MV-4-11 (cell line): Measurements from ENCODE around the gene BEGAIN.
"Not testable (repeated sequence)": the region's sequence is repeated elsewhere in the genome, so short reads cannot be mapped to it uniquely, and the experiment has no call there.

Experiments
- DNase-seq: peaks from one replicate; lab custom pipeline; 2025; lab: John Stamatoyannopoulos, UW

The BEGAIN gene

DNA sequence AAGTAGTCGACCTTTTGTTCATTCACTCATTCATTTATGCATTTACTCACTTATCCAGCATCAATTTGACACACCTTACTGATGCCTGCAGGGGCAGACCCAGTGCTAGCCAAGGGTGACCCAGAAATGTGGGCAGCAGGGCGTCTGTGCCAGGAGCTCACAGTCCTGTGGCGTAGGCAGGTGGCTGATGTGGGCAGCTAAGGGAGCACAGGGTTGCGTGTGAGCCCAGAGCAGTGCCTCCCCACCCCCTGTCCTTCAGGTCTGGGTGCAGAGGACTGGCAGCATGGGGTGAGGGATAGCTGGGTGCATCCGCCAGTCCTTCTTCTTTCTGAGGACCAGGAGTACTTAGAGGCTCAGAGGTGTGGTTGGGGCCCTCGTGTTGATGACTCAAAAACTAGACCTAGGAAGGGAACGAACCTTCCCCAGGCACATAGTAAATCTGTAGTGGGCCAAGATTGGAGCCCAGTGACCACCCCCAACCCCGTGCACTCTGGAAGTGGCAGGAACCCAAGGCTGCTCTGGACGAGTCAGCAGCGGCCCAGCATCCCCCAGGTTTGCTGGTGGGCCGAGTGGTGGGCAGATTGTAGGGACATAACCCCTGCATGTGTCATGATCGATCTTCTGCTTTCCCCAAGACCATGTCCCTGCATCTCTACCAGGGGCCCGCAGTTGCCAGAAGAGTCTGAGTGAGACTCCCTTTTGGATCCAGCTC is 63.9 kb downstream of the BEGAIN start:
- no peak for DNase-seq

DNA sequence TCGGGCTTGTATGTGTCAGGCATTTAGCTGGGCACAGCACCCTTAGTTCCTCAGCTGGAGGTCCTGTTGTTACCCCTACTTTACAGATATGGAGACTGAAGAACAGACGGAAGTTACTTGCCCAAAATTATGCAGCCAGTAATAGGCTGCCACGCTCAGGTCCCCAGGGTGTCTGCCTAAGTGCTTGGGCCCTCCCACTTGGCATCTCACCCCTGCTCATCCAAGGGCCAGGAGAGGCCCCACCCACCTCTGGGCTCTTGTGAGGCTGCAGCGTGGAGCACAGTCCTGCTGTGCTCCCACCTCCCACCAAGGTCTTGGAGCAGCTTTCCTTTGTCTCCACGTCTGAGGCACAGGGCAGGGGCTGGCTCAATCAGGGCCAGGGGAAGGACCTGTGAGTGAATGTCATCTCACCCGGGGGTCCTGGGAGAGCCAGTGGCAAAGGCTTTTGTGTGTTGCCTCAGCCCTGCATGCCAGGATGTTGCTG is 64.6 kb downstream of the BEGAIN start:
- DNase-seq: no peak

DNA sequence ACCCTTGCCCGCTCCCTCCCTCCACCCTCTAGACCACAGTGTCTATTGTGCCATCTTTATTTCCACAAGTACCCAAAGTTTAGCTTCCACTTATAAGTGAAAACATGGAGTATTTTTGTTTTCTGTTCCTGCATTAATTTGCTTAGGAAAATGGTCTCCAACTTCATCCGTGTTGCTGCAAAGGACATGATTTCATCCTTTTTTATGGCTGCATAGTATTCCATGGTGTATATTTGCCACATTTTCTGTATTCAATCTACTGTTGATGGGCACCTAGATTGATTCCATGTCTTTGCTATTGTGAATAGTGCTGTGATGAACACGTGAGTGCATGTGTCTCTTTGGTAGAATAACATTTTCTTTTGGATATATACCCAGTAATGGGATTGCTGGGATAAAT is 81.2 kb downstream of the BEGAIN start:
- DNase-seq: not testable (repeated sequence)

DNA sequence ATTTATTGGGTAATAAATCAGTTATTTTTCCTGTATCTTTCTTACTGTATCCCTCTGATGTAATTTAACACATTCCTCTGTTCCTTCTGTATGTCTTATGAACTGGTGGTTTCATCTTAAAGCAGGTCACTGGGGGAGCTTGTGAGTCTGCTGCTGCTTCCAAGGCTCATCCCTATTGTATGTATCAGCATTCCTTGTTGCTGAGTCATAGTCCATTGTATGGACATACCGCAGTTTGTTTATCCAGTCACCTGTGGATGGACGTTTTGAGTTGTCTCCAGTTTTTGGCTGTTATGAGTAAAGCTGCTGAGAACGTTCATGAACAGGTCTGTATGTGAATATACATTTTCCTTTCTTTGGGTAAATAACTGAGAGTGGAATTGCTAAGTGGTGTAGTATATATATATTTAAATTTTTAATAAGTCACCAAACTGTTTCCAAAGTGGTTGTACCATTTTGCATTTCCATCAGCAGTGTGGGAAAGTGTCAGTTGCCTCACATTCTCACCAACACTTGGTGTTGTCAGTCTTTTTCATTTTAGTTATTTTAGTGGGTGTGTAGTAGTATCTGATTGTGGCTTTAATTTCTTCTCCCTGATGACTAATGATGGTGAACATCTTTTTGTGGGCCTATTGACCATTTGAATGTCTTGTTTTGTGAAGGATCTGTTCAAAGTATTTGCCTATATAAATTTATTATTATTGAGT is 82.7 kb downstream of the BEGAIN start:
- DNase-seq: no peak

DNA sequence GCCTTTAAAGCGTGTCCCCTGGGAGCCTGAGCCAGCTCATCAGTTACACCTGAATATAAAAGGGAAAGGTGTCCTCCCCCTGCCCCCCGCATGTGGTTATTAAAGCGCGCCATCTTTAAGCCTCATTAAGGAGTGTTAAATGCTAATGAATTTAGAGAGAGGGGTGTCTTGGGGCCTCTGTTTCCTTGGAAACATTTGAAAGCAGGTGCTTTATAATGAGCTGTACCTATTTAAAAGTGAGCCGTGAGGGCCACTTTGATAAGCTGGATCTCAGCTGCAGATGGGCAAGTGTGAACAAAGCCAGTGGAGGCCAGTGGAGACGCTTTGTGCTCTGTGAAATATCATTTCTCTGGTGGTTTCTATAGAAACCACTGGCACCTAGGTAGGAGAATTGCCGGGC is 84.0 kb downstream of the BEGAIN start:
- DNase-seq: no peak

DNA sequence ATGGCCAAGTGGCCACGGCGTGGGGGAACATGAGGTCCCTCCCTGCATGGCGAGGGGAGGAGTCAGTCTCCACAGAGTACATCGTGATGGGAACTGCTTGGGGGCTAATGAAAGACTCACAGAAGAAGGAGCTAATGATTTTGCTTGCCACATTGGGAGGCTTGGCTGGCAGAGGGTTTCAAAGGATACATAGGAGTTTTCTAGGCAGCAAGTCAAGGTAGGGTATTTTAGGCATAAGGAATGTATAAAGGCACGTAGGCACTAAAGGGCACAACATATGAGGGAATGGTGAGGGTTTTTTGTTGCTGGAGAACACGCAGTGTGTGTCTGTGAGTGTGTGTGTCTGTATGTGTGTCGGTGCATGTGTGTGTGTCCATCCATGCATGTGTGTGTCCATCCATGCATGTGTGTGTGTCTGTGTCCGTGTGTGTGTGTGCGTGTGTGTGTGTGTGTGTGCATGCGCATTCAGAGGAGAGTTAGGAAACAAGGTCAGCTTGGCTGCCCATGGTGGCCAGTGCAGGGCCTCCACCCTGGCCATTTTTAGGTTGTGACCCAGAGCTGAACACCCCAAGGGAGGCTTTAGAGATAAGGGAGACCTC is 84.5 kb downstream of the BEGAIN start:
- DNase-seq: no peak

DNA sequence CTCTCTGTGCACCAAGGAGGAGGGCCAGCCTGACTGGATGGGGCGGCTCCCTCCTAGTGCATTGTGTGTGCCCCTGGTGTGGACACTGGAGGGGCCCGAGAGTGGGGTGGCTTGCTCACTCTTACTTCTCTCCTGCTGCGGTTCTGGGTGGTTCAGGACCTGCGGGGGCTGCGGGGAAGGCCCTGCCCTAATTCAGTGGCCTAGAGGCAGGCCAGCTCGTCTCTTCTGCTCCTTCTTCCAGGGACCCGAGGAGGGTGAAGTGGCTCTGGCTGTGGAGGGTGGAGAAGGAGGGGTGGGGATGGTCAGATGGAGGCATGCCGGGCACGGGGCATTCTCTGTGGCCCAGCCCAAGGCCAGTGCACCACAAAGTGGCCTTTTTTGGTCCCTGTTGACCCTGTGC is 87.1 kb downstream of the BEGAIN start:
- no peak for DNase-seq

DNA sequence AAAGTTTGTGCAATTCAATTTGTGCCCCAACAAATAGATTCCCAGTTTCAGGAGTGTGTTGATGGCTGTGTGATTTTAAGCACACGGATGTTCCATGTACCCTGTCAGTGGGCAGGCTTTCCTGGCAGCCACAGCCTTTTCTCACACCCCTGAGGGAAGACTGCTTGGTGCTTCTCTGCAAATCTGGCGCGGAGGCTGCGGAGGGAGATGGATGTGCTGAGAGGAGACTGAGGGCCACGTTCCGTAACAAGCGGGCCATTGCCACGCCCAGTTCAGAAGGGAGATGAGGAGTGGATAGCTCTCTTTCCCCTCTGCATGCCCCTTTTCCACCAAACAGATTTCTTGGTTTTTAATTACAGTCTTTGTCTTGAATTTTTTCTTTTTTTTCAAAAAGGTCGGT is 89.1 kb downstream of the BEGAIN start:
- DNase-seq: no peak

DNA sequence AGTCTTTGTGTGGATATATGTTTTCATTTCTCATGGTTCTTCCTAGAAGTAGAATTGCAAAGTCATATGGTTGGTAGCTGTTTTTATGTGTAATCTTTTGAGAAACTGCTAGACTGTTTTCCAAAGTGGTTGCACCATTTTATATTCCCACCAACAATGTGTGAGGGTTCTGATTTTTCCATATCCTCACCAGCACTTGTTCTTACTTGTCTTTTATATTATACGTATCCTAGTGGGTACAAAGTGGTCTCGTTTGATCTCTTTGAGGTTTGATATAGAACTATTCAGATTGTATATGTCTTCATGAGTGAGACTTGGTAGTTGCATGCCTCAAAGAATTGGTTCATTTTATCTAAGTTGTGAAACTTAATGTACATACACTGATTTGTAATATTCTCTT is 91.3 kb downstream of the BEGAIN start:
- no peak for DNase-seq

DNA sequence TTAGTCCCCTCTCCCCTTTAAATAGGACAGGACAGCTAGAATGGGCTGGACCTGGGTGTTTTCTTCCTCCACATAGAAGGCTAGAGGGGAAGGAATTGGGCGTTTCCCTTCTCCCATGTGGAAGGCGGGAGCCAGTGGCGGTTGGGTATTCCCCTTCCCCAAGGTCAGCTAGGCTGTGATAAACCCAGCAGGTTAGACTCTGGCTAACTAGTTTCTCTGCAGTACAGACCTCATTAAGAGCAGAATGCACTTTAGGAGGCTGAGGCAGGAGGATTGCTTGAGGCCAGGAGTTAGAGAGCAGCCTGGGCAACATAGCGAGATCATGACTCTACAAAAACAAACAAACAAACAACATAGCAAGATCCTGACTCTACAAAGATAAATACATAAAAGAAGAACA is 92.6 kb downstream of the BEGAIN start:
- no peak for DNase-seq

DNA sequence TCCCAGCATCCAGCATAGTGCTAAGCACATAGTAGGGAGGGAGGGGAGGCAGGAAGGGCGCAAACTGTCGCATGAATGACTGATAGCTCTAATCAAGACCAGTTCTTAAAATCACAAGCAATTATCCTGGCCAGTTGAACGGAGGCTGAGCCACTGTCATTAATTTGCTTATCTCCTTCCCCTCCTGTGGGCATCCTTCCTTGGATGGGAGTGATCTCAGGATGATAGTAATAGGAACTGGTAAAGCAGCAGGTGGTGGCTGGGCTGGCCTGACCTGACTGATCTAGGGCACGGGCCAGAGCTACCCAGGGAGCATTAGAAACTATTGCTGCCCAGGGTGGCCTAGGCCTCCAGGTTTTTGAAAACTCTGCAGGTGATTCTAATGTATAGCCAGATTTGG is 97.0 kb downstream of the BEGAIN start:
- no peak for DNase-seq

DNA sequence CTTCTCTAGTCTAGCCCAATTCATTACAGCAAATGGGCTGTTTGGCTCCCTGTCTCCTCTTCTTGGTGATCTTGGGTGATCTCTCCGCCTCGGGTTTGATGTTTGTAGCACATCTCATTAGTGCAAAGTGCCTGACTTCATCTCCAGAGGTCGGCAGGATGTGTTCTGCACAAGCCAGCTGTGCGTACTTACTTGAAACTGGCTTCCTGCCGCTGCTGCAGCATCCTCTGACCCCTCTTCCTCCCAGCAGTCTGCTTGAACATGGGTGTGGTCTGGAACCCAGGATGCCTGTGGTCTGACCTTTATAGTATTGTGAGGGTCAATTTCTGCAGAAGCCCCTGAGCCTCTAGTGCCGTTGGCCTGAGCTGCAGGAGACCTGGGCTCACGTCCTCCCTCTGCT is 99.2 kb downstream of the BEGAIN start:
- DNase-seq: no peak

DNA sequence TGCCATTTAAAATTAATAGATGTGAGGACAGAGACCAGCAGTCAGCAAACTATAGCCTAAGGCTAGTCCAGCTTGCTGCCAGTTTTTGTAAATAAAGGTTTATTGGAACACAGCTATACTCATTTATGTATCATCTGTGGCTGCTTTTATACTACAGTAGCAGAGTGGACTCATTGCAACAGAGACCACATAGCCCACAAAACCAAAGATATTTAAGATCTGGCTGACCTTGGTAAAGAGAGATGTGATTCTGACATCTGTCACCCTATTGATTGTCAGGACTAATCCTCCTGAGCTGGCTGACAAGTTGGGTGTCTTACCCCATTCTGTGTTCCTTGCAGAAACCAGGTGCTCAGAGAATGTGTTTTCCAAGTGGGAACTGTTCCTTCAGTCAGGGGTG is 99.9 kb downstream of the BEGAIN start:
- DNase-seq: peak; percentile 10
